SH-SY5Y (cell line): ENCODE results near the gene APOL1.

Experiments used
- GATA2 ChIP-seq: IDR thresholded peaks from 2 replicates; pipeline ENCODE4 v1.6.1; 2011; ENCODE audit warnings: mild to moderate bottlenecking, low read depth, low read length
- GATA3 ChIP-seq: IDR thresholded peaks from 2 replicates; pipeline ENCODE4 v1.6.1; 2011; ENCODE audit warnings: low read depth, mild to moderate bottlenecking, low read length, moderate library complexity

APOL1 gene

GRCh38 chr22:36253523-36254490 lies 874 bp downstream of the APOL1 start:
- TF ChIP-seq GATA2 (no peak), GATA3 (no peak)

- TF ChIP-seq GATA2 (no peak), GATA3 (no peak)
These were observed 3.5 kb downstream of the APOL1 start for GRCh38 chr22:36256478-36256877.

GRCh38 chr22:36257308-36257707 lies 4.4 kb downstream of the APOL1 start:
- no peak for TF ChIP-seq GATA2
- TF ChIP-seq GATA3 = no peak

- TF ChIP-seq GATA2 (no peak), GATA3 (no peak)
These were observed 5.2 kb downstream of the APOL1 start for GRCh38 chr22:36257948-36258670.

GRCh38 chr22:36258701-36259614 lies 6.0 kb downstream of the APOL1 start:
- no peak for TF ChIP-seq GATA3
- no peak for TF ChIP-seq GATA2

GRCh38 chr22:36259615-36260300 lies 6.8 kb downstream of the APOL1 start:
- TF ChIP-seq GATA2 = no peak
- TF ChIP-seq GATA3 = no peak

- TF ChIP-seq GATA2 = no peak
- no peak for TF ChIP-seq GATA3
These were observed 14.1 kb downstream of the APOL1 start for GRCh38 chr22:36267058-36267457.

GRCh38 chr22:36267896-36268485 lies 15.1 kb downstream of the APOL1 start:
- TF ChIP-seq GATA2 = no peak
- TF ChIP-seq GATA3 = no peak

GRCh38 chr22:36274531-36274930 lies 21.6 kb downstream of the APOL1 start:
- TF ChIP-seq GATA3 (no peak), GATA2 (no peak)

- TF ChIP-seq GATA3 (no peak), GATA2 (no peak)
These were observed 24.8 kb downstream of the APOL1 start for GRCh38 chr22:36277482-36278291.

- TF ChIP-seq GATA2 = no peak
- no peak for TF ChIP-seq GATA3
These were observed 26.3 kb downstream of the APOL1 start for GRCh38 chr22:36279219-36279666.

GRCh38 chr22:36280379-36280778 lies 27.4 kb downstream of the APOL1 start:
- TF ChIP-seq GATA2 (no peak), GATA3 (no peak)
